MM.1S (cell line): ENCODE data around the gene LINC00305.

ENCODE experiments used
- EZH2 ChIP-seq: fragments of 300-600 bp; sonication (generic); optimal IDR thresholded peaks from 2 replicates; pipeline ENCODE3; 2017; ENCODE audit warnings: low read depth, mild to moderate bottlenecking, antibody characterized with exemption, low read length, mixed read lengths
- EZH2phosphoT487 ChIP-seq: fragments of 300-600 bp; sonication (generic); IDR thresholded peaks from 2 replicates; pipeline ENCODE4 v1.6.1; 2018; ENCODE audit warnings: antibody characterized with exemption, low read length
- TF ChIP-seq, protein P1 (sequence below): fragments of 300-600 bp; sonication (generic); IDR thresholded peaks from 2 replicates; pipeline ENCODE4 v1.5.1; 2016; ENCODE audit warnings: antibody characterized with exemption, low read length, mixed read lengths

DNA sequence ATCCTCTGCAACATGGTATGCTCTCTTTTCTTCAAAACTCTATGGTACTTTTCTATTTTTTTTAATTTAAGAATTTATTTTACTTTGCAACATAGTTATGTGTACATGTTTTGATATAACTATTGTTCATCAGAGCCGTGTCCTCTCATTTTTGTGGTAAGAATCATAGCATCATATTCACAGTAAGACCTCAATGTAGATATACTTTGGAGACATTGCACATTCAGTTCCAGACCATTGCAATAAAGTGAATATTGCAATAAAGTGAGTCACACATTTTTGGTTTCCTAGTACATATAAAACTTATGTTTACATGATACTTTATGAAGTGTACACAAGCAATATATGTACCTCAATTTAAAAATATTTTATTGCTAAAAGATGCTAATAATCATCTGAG is 22.7 kb upstream of the LINC00305 start:
- TF ChIP-seq, protein P1, sequence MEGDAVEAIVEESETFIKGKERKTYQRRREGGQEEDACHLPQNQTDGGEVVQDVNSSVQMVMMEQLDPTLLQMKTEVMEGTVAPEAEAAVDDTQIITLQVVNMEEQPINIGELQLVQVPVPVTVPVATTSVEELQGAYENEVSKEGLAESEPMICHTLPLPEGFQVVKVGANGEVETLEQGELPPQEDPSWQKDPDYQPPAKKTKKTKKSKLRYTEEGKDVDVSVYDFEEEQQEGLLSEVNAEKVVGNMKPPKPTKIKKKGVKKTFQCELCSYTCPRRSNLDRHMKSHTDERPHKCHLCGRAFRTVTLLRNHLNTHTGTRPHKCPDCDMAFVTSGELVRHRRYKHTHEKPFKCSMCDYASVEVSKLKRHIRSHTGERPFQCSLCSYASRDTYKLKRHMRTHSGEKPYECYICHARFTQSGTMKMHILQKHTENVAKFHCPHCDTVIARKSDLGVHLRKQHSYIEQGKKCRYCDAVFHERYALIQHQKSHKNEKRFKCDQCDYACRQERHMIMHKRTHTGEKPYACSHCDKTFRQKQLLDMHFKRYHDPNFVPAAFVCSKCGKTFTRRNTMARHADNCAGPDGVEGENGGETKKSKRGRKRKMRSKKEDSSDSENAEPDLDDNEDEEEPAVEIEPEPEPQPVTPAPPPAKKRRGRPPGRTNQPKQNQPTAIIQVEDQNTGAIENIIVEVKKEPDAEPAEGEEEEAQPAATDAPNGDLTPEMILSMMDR: no peak
- TF ChIP-seq EZH2: no peak
- TF ChIP-seq EZH2phosphoT487: no peak
